ENCODE data around the gene MOGAT1. TPM values are rescaled to one million over a fixed set of nuclear protein-coding genes. Genes with fewer than 3 reads are reported as not detected.
"Not testable (repeated sequence)": the region's sequence is repeated elsewhere in the genome, so short reads cannot be mapped to it uniquely, and the experiment has no call there.

The MOGAT1 gene
- total RNA-seq, 4 donors from 2014 or later, result not detected

- Histone ChIP-seq H3K4me3 (no peak overlapping the region), H3K27ac (no peak overlapping the region), H3K4me1 (peaks cover 0 to 7% (median 0%) of the 10 kb centered on the region in 4 donors), H3K27me3 (no peaks in the 10 kb centered on the region), H3K36me3 (no peaks in the 10 kb centered on the region), H3K9me3 (no peaks in the 10 kb centered on the region)
- TF ChIP-seq CTCF (IDR thresholded peaks at IDR 0.05), result no peak
- no peak for TF ChIP-seq POLR2A (IDR thresholded peaks at IDR 0.05)
- DNase-seq, result no peak
These were observed 81.9 kb downstream of the MOGAT1 start for GRCh38 chr2:222753251-222753824.

GRCh38 chr2:222754324-222754930 lies 83.0 kb downstream of the MOGAT1 start:
- H3K36me3 ChIP-seq, result no peaks in the 10 kb centered on the region
- no peak for TF ChIP-seq POLR2A (IDR thresholded peaks at IDR 0.05)
- TF ChIP-seq CTCF (IDR thresholded peaks at IDR 0.05), result no peak
- H3K4me1 ChIP-seq, result peaks cover 0 to 7% (median 0%) of the 10 kb centered on the region in 4 donors

GRCh38 chr2:222755593-222755992 lies 84.1 kb downstream of the MOGAT1 start:
- not testable (repeated sequence) for H3K27me3 ChIP-seq, H3K36me3 ChIP-seq, DNase-seq, H3K27ac ChIP-seq, H3K4me3 ChIP-seq, H3K4me1 ChIP-seq, H3K9me3 ChIP-seq

More at GRCh38 chr2:222754324-222754930, 83.0 kb downstream of the MOGAT1 start:
- Histone ChIP-seq H3K4me3 (no peak overlapping the region), H3K27ac (no peak overlapping the region), H3K9me3 (no peaks in the 10 kb centered on the region), H3K27me3 (no peaks in the 10 kb centered on the region)
- no peak for DNase-seq

GRCh38 chr2:222756362-222756831 lies 84.9 kb downstream of the MOGAT1 start:
- no peak overlapping the region for H3K4me3 ChIP-seq
- TF ChIP-seq CTCF (IDR thresholded peaks at IDR 0.05) (no peak), POLR2A (IDR thresholded peaks at IDR 0.05) (no peak)
- no peaks in the 10 kb centered on the region for H3K9me3 ChIP-seq
- no peak for DNase-seq
- no peaks in the 10 kb centered on the region for H3K36me3 ChIP-seq
- no peak overlapping the region for H3K27ac ChIP-seq
- no peaks in the 10 kb centered on the region for H3K27me3 ChIP-seq
- peaks cover 0 to 7% (median 0%) of the 10 kb centered on the region in 4 donors for H3K4me1 ChIP-seq

- Histone ChIP-seq H3K9me3 (no peaks in the 10 kb centered on the region), H3K4me3 (no peak overlapping the region), H3K27me3 (no peaks in the 10 kb centered on the region), H3K27ac (no peak overlapping the region), H3K36me3 (no peaks in the 10 kb centered on the region), H3K4me1 (peaks cover 0 to 7% (median 0%) of the 10 kb centered on the region in 4 donors)
- TF ChIP-seq POLR2A (IDR thresholded peaks at IDR 0.05), result no peak
- TF ChIP-seq CTCF (IDR thresholded peaks at IDR 0.05), result no peak
- DNase-seq, result no peak
These were observed 85.6 kb downstream of the MOGAT1 start for GRCh38 chr2:222756951-222757650.

Other genes starting within 250 kb of the MOGAT1 start
- 10 to 100 TPM; 10.7 to 50.3 (median 46.9) TPM for gene SGPP2, start 247.1 kb upstream of the MOGAT1 start, total RNA-seq
- gene FARSB, start 15.6 kb upstream of the MOGAT1 start, total RNA-seq, result 10 to 100 TPM in 3 of 4 donors, 1 to 10 TPM in 1; 8.6 to 14.9 (median 11.7) TPM
- 10 to 100 TPM; 25.6 to 52.2 (median 47.2) TPM for gene ACSL3, start 189.4 kb downstream of the MOGAT1 start, total RNA-seq

Measured in Peyer's patch (tissue), 4 donors.